Adrenal gland (tissue), 5 donors: ENCODE measurements around the gene ADGB.

Experiments used
- CTCF ChIP-seq, 6 experiments: fragments of 450-650 bp in 4 of 6; fragments of 200-600 bp in 2 of 6; sonication (generic) in 1 of 6; IDR thresholded peaks; 1 replicate in 5 of 6; 2 replicates in 1 of 6; pipeline versions ENCODE4 v1.5.1 to v1.8.0; 2016 to 2021; ENCODE audit warnings: antibody characterized with exemption in 6 of 6, mild to moderate bottlenecking in 2 of 6, moderate library complexity in 1 of 6
- POLR2A ChIP-seq, 2 donors: fragments of 450-650 bp; IDR thresholded peaks; one replicate each; pipeline ENCODE4 v1.6.1; 2017; ENCODE audit warnings: antibody characterized with exemption in 2 of 2, mild to moderate bottlenecking in 2 of 2, moderate library complexity in 1 of 2
- donor health status: DM: no; HTN: no; CAD: no.

- TF ChIP-seq POLR2A (IDR thresholded peaks at IDR 0.05) (no peak), CTCF (IDR thresholded peaks at IDR 0.05) (no peak)
Measured at GRCh38 chr6:146768722-146769121, 169.9 kb downstream of the ADGB start.
